Ascending aorta (tissue), 2 donors: ENCODE data around the gene ADAM30. TPM values are rescaled to one million over a fixed set of nuclear protein-coding genes. Genes with fewer than 3 reads are reported as not detected.
A peak's percentile ranks its signal among the peaks of the same experiment; 100 is the strongest.

ENCODE experiments used
- DNase-seq, 2 donors: peaks; one replicate each; pipeline ENCODE4 v3.0.0-alpha.2; 2019; ENCODE audit warnings: low spot score in 2 of 2
- H3K27ac ChIP-seq, 2 donors: fragments of 200-600 bp; sonication (generic); one replicate each; pipeline ENCODE4 v1.5.1; 2016 to 2017; ENCODE audit warnings: mild to moderate bottlenecking in 1 of 2
- H3K27me3 ChIP-seq: fragments of 200-600 bp; sonication (generic); one replicate; pipeline ENCODE4 v1.5.1; 2017
- H3K36me3 ChIP-seq, 2 donors: fragments of 200-600 bp; sonication (generic); one replicate each; pipeline ENCODE4 v1.5.1; 2016
- H3K4me1 ChIP-seq, 2 donors: fragments of 200-600 bp; sonication (generic); one replicate each; pipeline ENCODE4 v1.5.1; 2016 to 2017; ENCODE audit warnings: mild to moderate bottlenecking in 1 of 2
- H3K4me3 ChIP-seq, 2 donors: fragments of 200-600 bp; sonication (generic); one replicate each; pipeline ENCODE4 v1.5.1; 2016 to 2017; ENCODE audit warnings: mild to moderate bottlenecking in 1 of 2
- H3K9me3 ChIP-seq, 2 donors: fragments of 200-600 bp; sonication (generic); one replicate each; pipeline ENCODE4 v1.5.1; 2016
- CTCF ChIP-seq, 3 experiments: fragments of 200-600 bp in 2 of 3; fragments of 450-650 bp in 1 of 3; sonication (generic) in 2 of 3; IDR thresholded peaks; one replicate each; pipeline ENCODE4 v1.5.1; 2016 to 2019; ENCODE audit warnings: antibody characterized with exemption in 3 of 3, mild to moderate bottlenecking in 1 of 3, moderate library complexity in 1 of 3
- intact Hi-C: fragments of 100-400 bp; cut with DNase I; formaldehyde crosslinking; loops from one replicate; pipeline ENCODE4 v1.15.1; 2023
- total RNA-seq: library from RNA; depleted of rRNA; stranded (reverse); fragments of >200 nt; gene quantifications from one replicate; pipeline ENCODE4 v1.1.0, GENCODE V29; 2016

Gene ADAM30
- total RNA-seq, 1 donor from 2014 or later = not detected

GRCh38 chr1:119888476-119888875 lies 7.8 kb downstream of the ADAM30 start:
- Histone ChIP-seq H3K27me3 (no peaks in the 10 kb centered on the region), H3K36me3 (no peaks in the 10 kb centered on the region), H3K27ac (no peak overlapping the region), H3K4me1 (peaks cover 0 to 8% of the 10 kb centered on the region in 2 donors), H3K9me3 (no peaks in the 10 kb centered on the region), H3K4me3 (no peak overlapping the region)
- no peak for DNase-seq
- intact Hi-C loops = no loop called here
- no peak for TF ChIP-seq CTCF (IDR thresholded peaks at IDR 0.05)

- Histone ChIP-seq H3K4me3 (no peak overlapping the region), H3K36me3 (no peaks in the 10 kb centered on the region), H3K9me3 (no peaks in the 10 kb centered on the region), H3K4me1 (peaks cover 0 to 8% of the 10 kb centered on the region in 2 donors), H3K27ac (no peak overlapping the region), H3K27me3 (no peaks in the 10 kb centered on the region)
- TF ChIP-seq CTCF (IDR thresholded peaks at IDR 0.05) = no peak
- intact Hi-C loops = no loop called here
- no peak for DNase-seq
These were observed 8.9 kb downstream of the ADAM30 start for GRCh38 chr1:119887427-119887826.

GRCh38 chr1:119885903-119886783 lies 10.2 kb downstream of the ADAM30 start:
- intact Hi-C loops = no loop called here
- no peaks in the 10 kb centered on the region for H3K36me3 ChIP-seq
- peak; percentile 6 to 59 (median 49) for TF ChIP-seq CTCF (IDR thresholded peaks at IDR 0.05)
- H3K9me3 ChIP-seq = no peaks in the 10 kb centered on the region
- H3K27ac ChIP-seq = no peak overlapping the region
- peaks cover 0 to 8% of the 10 kb centered on the region in 2 donors for H3K4me1 ChIP-seq
- H3K4me3 ChIP-seq = no peak overlapping the region
- no peak for DNase-seq
- H3K27me3 ChIP-seq = no peaks in the 10 kb centered on the region

- H3K9me3 ChIP-seq = no peaks in the 10 kb centered on the region
- no peaks in the 10 kb centered on the region for H3K36me3 ChIP-seq
- no peak for DNase-seq
- H3K4me1 ChIP-seq = peaks cover 0 to 8% of the 10 kb centered on the region in 2 donors
- no peak overlapping the region for H3K27ac ChIP-seq
- H3K4me3 ChIP-seq = no peak overlapping the region
- no peaks in the 10 kb centered on the region for H3K27me3 ChIP-seq
- TF ChIP-seq CTCF (IDR thresholded peaks at IDR 0.05) = no peak
- intact Hi-C loops = no loop called here
These were observed 11.6 kb downstream of the ADAM30 start for GRCh38 chr1:119884711-119885110.

GRCh38 chr1:119883826-119884225 lies 12.5 kb downstream of the ADAM30 start:
- H3K27ac ChIP-seq = no peak overlapping the region
- H3K9me3 ChIP-seq = no peaks in the 10 kb centered on the region
- no peaks in the 10 kb centered on the region for H3K36me3 ChIP-seq
- H3K4me3 ChIP-seq = no peak overlapping the region
- no peaks in the 10 kb centered on the region for H3K27me3 ChIP-seq
- no peak for TF ChIP-seq CTCF (IDR thresholded peaks at IDR 0.05)
- intact Hi-C loops = no loop called here
- H3K4me1 ChIP-seq = peaks cover 0 to 8% of the 10 kb centered on the region in 2 donors
- DNase-seq = no peak
